Measurements from ENCODE around the gene NTSR1.
A peak's percentile ranks its signal among the peaks of the same experiment; 100 is the strongest.

Gene NTSR1

GRCh38 chr20:62755817-62756724 lies 47.4 kb downstream of the NTSR1 start:
- Histone ChIP-seq H3K27ac (ENCODE audit: low read depth, low read length) (no peak overlapping the region), H3K4me1 (ENCODE audit: insufficient read depth, low read length) (peaks cover 15% of the 10 kb centered on the region), H3K27me3 (ENCODE audit: control insufficient read depth in 1 of 2, insufficient read depth in 2 of 2, low read length in 2 of 2) (no peaks in the 10 kb centered on the region), H3K36me3 (ENCODE audit: insufficient read depth, low read length) (no peaks in the 10 kb centered on the region), H3K4me3 (ENCODE audit: low read depth in 1 of 2, low read length in 2 of 2) (no peak overlapping the region), H3K9me3 (ENCODE audit: low read length) (no peaks in the 10 kb centered on the region), H3K9ac (ENCODE audit: low read length) (no peak overlapping the region)

- no peaks in the 10 kb centered on the region for H3K9me3 ChIP-seq (ENCODE audit: low read length)
- H3K27ac ChIP-seq (ENCODE audit: low read depth, low read length): no peak overlapping the region
- H3K4me1 ChIP-seq (ENCODE audit: insufficient read depth, low read length): peaks cover 17% of the 10 kb centered on the region
- H3K9ac ChIP-seq (ENCODE audit: low read length): no peak overlapping the region
- H3K27me3 ChIP-seq (ENCODE audit: control insufficient read depth in 1 of 2, insufficient read depth in 2 of 2, low read length in 2 of 2): no peaks in the 10 kb centered on the region
- no peak overlapping the region for H3K4me3 ChIP-seq (ENCODE audit: low read depth in 1 of 2, low read length in 2 of 2)
- no peaks in the 10 kb centered on the region for H3K36me3 ChIP-seq (ENCODE audit: insufficient read depth, low read length)
Measured at GRCh38 chr20:62758226-62758912, 49.7 kb downstream of the NTSR1 start.

GRCh38 chr20:62759981-62760431 lies 51.4 kb downstream of the NTSR1 start:
- Histone ChIP-seq H3K27ac (ENCODE audit: low read depth, low read length) (no peak overlapping the region), H3K27me3 (ENCODE audit: control insufficient read depth in 1 of 2, insufficient read depth in 2 of 2, low read length in 2 of 2) (no peaks in the 10 kb centered on the region), H3K9ac (ENCODE audit: low read length) (no peak overlapping the region), H3K36me3 (ENCODE audit: insufficient read depth, low read length) (no peaks in the 10 kb centered on the region), H3K4me3 (ENCODE audit: low read depth in 1 of 2, low read length in 2 of 2) (no peak overlapping the region), H3K9me3 (ENCODE audit: low read length) (no peaks in the 10 kb centered on the region), H3K4me1 (ENCODE audit: insufficient read depth, low read length) (peaks cover 17% of the 10 kb centered on the region)

- Histone ChIP-seq H3K36me3 (ENCODE audit: insufficient read depth, low read length) (no peaks in the 10 kb centered on the region), H3K9ac (ENCODE audit: low read length) (no peak overlapping the region), H3K27ac (ENCODE audit: low read depth, low read length) (peak overlapping the region; percentile 72), H3K27me3 (ENCODE audit: control insufficient read depth in 1 of 2, insufficient read depth in 2 of 2, low read length in 2 of 2) (peaks cover 0 to under 1% of the 10 kb centered on the region in 2 donors), H3K9me3 (ENCODE audit: low read length) (no peaks in the 10 kb centered on the region), H3K4me3 (ENCODE audit: low read depth in 1 of 2, low read length in 2 of 2) (no peak overlapping the region), H3K4me1 (ENCODE audit: insufficient read depth, low read length) (peaks cover 17% of the 10 kb centered on the region)
Measured at GRCh38 chr20:62760471-62760855, 51.8 kb downstream of the NTSR1 start.

GRCh38 chr20:62760856-62761758 lies 52.5 kb downstream of the NTSR1 start:
- H3K4me1 ChIP-seq (ENCODE audit: insufficient read depth, low read length): peaks cover 17% of the 10 kb centered on the region
- peak overlapping the region; percentile 72 for H3K27ac ChIP-seq (ENCODE audit: low read depth, low read length)
- H3K9me3 ChIP-seq (ENCODE audit: low read length): no peaks in the 10 kb centered on the region
- no peaks in the 10 kb centered on the region for H3K36me3 ChIP-seq (ENCODE audit: insufficient read depth, low read length)
- H3K27me3 ChIP-seq (ENCODE audit: control insufficient read depth in 1 of 2, insufficient read depth in 2 of 2, low read length in 2 of 2): peaks cover 0 to 5% of the 10 kb centered on the region in 2 donors
- H3K9ac ChIP-seq (ENCODE audit: low read length): no peak overlapping the region
- H3K4me3 ChIP-seq (ENCODE audit: low read depth in 1 of 2, low read length in 2 of 2): no peak overlapping the region

GRCh38 chr20:62761759-62762131 lies 53.1 kb downstream of the NTSR1 start:
- no peak overlapping the region for H3K27ac ChIP-seq (ENCODE audit: low read depth, low read length)
- no peaks in the 10 kb centered on the region for H3K36me3 ChIP-seq (ENCODE audit: insufficient read depth, low read length)

GRCh38 chr20:62762376-62762775 lies 53.7 kb downstream of the NTSR1 start:
- peaks cover 0 to 5% of the 10 kb centered on the region in 2 donors for H3K27me3 ChIP-seq (ENCODE audit: control insufficient read depth in 1 of 2, insufficient read depth in 2 of 2, low read length in 2 of 2)
- H3K4me1 ChIP-seq (ENCODE audit: insufficient read depth, low read length): peaks cover 17% of the 10 kb centered on the region
- H3K9me3 ChIP-seq (ENCODE audit: low read length): no peaks in the 10 kb centered on the region
- no peak overlapping the region for H3K9ac ChIP-seq (ENCODE audit: low read length)
- H3K4me3 ChIP-seq (ENCODE audit: low read depth in 1 of 2, low read length in 2 of 2): no peak overlapping the region
- peak overlapping the region; percentile 23 for H3K27ac ChIP-seq (ENCODE audit: low read depth, low read length)
- H3K36me3 ChIP-seq (ENCODE audit: insufficient read depth, low read length): no peaks in the 10 kb centered on the region

More at GRCh38 chr20:62761759-62762131, 53.1 kb downstream of the NTSR1 start:
- Histone ChIP-seq H3K4me1 (ENCODE audit: insufficient read depth, low read length) (peaks cover 17% of the 10 kb centered on the region), H3K4me3 (ENCODE audit: low read depth in 1 of 2, low read length in 2 of 2) (no peak overlapping the region), H3K9me3 (ENCODE audit: low read length) (no peaks in the 10 kb centered on the region), H3K27me3 (ENCODE audit: control insufficient read depth in 1 of 2, insufficient read depth in 2 of 2, low read length in 2 of 2) (peaks cover 0 to 5% of the 10 kb centered on the region in 2 donors), H3K9ac (ENCODE audit: low read length) (no peak overlapping the region)

- H3K9ac ChIP-seq (ENCODE audit: low read length): no peak overlapping the region
- H3K9me3 ChIP-seq (ENCODE audit: low read length): no peaks in the 10 kb centered on the region
- no peak overlapping the region for H3K27ac ChIP-seq (ENCODE audit: low read depth, low read length)
- H3K4me3 ChIP-seq (ENCODE audit: low read depth in 1 of 2, low read length in 2 of 2): no peak overlapping the region
- H3K4me1 ChIP-seq (ENCODE audit: insufficient read depth, low read length): peaks cover 17% of the 10 kb centered on the region
- no peaks in the 10 kb centered on the region for H3K36me3 ChIP-seq (ENCODE audit: insufficient read depth, low read length)
- peaks cover 0 to 5% of the 10 kb centered on the region in 2 donors for H3K27me3 ChIP-seq (ENCODE audit: control insufficient read depth in 1 of 2, insufficient read depth in 2 of 2, low read length in 2 of 2)
Measured at GRCh38 chr20:62762801-62763368, 54.2 kb downstream of the NTSR1 start.

GRCh38 chr20:62763404-62763803 lies 54.8 kb downstream of the NTSR1 start:
- Histone ChIP-seq H3K4me3 (ENCODE audit: low read depth in 1 of 2, low read length in 2 of 2) (no peak overlapping the region), H3K4me1 (ENCODE audit: insufficient read depth, low read length) (peaks cover 21% of the 10 kb centered on the region), H3K27ac (ENCODE audit: low read depth, low read length) (no peak overlapping the region), H3K36me3 (ENCODE audit: insufficient read depth, low read length) (no peaks in the 10 kb centered on the region), H3K27me3 (ENCODE audit: control insufficient read depth in 1 of 2, insufficient read depth in 2 of 2, low read length in 2 of 2) (peaks cover 0 to 5% of the 10 kb centered on the region in 2 donors), H3K9ac (ENCODE audit: low read length) (no peak overlapping the region), H3K9me3 (ENCODE audit: low read length) (no peaks in the 10 kb centered on the region)

- Histone ChIP-seq H3K4me1 (ENCODE audit: insufficient read depth, low read length) (peaks cover 30% of the 10 kb centered on the region), H3K9me3 (ENCODE audit: low read length) (no peaks in the 10 kb centered on the region), H3K4me3 (ENCODE audit: low read depth in 1 of 2, low read length in 2 of 2) (no peak overlapping the region), H3K36me3 (ENCODE audit: insufficient read depth, low read length) (no peaks in the 10 kb centered on the region), H3K9ac (ENCODE audit: low read length) (no peak overlapping the region), H3K27ac (ENCODE audit: low read depth, low read length) (no peak overlapping the region), H3K27me3 (ENCODE audit: control insufficient read depth in 1 of 2, insufficient read depth in 2 of 2, low read length in 2 of 2) (peaks cover 0 to 5% of the 10 kb centered on the region in 2 donors)
Measured at GRCh38 chr20:62764156-62764935, 55.7 kb downstream of the NTSR1 start.

All from muscle layer of colon (tissue), 2 donors.